Measurements from ENCODE around the gene SALL3.

DNA sequence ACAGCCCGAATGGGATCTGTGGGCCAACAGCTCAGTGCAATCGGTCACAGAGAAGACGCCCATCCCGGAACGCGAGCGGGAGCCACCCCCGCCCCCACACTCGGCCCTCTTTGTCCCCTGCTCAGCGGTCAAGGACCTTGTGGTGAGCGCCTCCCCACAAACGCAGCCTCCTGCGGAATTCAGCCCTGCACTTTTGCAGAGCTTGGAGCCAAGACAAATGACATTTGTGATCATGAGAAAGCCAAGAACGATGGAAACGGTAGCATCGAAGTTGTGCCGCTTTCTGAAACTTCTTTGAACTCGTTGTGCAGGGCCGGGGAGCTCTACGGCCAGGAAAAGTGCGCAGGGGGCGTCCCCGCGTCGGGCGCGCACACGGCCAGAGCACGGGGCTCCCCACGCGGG is 6.7 kb upstream of the SALL3 start:
- TF ChIP-seq, protein P1, sequence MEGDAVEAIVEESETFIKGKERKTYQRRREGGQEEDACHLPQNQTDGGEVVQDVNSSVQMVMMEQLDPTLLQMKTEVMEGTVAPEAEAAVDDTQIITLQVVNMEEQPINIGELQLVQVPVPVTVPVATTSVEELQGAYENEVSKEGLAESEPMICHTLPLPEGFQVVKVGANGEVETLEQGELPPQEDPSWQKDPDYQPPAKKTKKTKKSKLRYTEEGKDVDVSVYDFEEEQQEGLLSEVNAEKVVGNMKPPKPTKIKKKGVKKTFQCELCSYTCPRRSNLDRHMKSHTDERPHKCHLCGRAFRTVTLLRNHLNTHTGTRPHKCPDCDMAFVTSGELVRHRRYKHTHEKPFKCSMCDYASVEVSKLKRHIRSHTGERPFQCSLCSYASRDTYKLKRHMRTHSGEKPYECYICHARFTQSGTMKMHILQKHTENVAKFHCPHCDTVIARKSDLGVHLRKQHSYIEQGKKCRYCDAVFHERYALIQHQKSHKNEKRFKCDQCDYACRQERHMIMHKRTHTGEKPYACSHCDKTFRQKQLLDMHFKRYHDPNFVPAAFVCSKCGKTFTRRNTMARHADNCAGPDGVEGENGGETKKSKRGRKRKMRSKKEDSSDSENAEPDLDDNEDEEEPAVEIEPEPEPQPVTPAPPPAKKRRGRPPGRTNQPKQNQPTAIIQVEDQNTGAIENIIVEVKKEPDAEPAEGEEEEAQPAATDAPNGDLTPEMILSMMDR (IDR thresholded peaks at IDR 0.05), result no peak
- TF ChIP-seq POLR2A (IDR thresholded peaks at IDR 0.05), result no peak
- TF ChIP-seq POLR2AphosphoS5 (IDR thresholded peaks at IDR 0.05), result no peak
- TF ChIP-seq EP300 (IDR thresholded peaks at IDR 0.05; ENCODE audit: low read depth), result no peak
